Liver (tissue), 9 donors: ENCODE data around the gene PDZD2. TPM values are rescaled to one million over a fixed set of nuclear protein-coding genes. Genes with fewer than 3 reads are reported as not detected.

Experiments
- DNase-seq: peaks from one replicate; pipeline ENCODE4 v3.0.0-alpha.2; 2017; ENCODE audit warnings: low spot score
- H3K27ac ChIP-seq, 2 donors: one replicate each; pipeline ENCODE4 v1.7.0; 2013; ENCODE audit warnings: inconsistent platforms in 2 of 2, low read length in 2 of 2, control low read depth in 1 of 2, low read depth in 1 of 2, mild to moderate bottlenecking in 1 of 2
- H3K27me3 ChIP-seq, 4 donors: one replicate each; pipeline versions ENCODE4 v1.6.1 to v1.7.0; 2013; ENCODE audit warnings: low read length in 3 of 4, inconsistent platforms in 1 of 4, mild to moderate bottlenecking in 1 of 4, moderate library complexity in 1 of 4; ENCODE audit not compliant: control insufficient read depth in 4 of 4, insufficient read depth in 4 of 4
- H3K36me3 ChIP-seq, 4 donors: one replicate each; pipeline versions ENCODE4 v1.6.1 to v1.7.0; 2013; ENCODE audit warnings: low read length in 3 of 4, mild to moderate bottlenecking in 3 of 4, low read depth in 1 of 4, moderate library complexity in 1 of 4; ENCODE audit not compliant: control insufficient read depth in 4 of 4, insufficient read depth in 3 of 4
- H3K4me1 ChIP-seq, 4 donors: one replicate each; pipeline versions ENCODE4 v1.6.1 to v1.7.0; 2013; ENCODE audit warnings: low read length in 3 of 4, mild to moderate bottlenecking in 3 of 4, moderate library complexity in 1 of 4; ENCODE audit not compliant: control insufficient read depth in 4 of 4, insufficient read depth in 4 of 4
- H3K4me3 ChIP-seq, 3 donors: one replicate each; pipeline versions ENCODE4 v1.6.1 to v1.7.0; 2013; ENCODE audit warnings: low read length in 3 of 3, control low read depth in 1 of 3, low read depth in 1 of 3, mild to moderate bottlenecking in 1 of 3
- H3K9ac ChIP-seq, 2 donors: one replicate each; pipeline ENCODE4 v1.7.0; 2013; ENCODE audit warnings: low read length in 2 of 2, mild to moderate bottlenecking in 2 of 2, moderate library complexity in 2 of 2, control low read depth in 1 of 2, low read depth in 1 of 2
- H3K9me3 ChIP-seq, 4 donors: one replicate each; pipeline versions ENCODE4 v1.6.1 to v1.7.0; 2013; ENCODE audit warnings: low read length in 3 of 4; ENCODE audit not compliant: control insufficient read depth in 4 of 4
- FOXA1 ChIP-seq: IDR thresholded peaks from 2 replicates; pipeline ENCODE4 v1.6.1; 2016; ENCODE audit warnings: antibody characterized with exemption
- FOXA2 ChIP-seq: IDR thresholded peaks from 2 replicates; pipeline ENCODE4 v1.6.1; 2016; ENCODE audit warnings: antibody characterized with exemption
- GABPA ChIP-seq, 2 donors: IDR thresholded peaks in 1 of 2; conservative IDR thresholded peaks in 1 of 2; 2 replicates each; pipeline ENCODE4 v1.6.1; 2016; ENCODE audit warnings: antibody characterized with exemption in 2 of 2, mild to moderate bottlenecking in 1 of 2, moderate library complexity in 1 of 2
- HNF4A ChIP-seq, 2 donors: conservative IDR thresholded peaks; 2 replicates each; pipeline ENCODE4 v1.6.1; 2016; ENCODE audit warnings: antibody characterized with exemption in 2 of 2, mild to moderate bottlenecking in 2 of 2
- HNF4G ChIP-seq: IDR thresholded peaks from 2 replicates; pipeline ENCODE4 v1.6.1; 2016; ENCODE audit warnings: antibody characterized with exemption
- JUND ChIP-seq, 2 donors: IDR thresholded peaks; 2 replicates each; pipeline ENCODE4 v1.6.1; 2016; ENCODE audit warnings: antibody characterized with exemption in 2 of 2
- NR2F2 ChIP-seq: IDR thresholded peaks from 2 replicates; pipeline ENCODE4 v1.6.1; 2016; ENCODE audit warnings: antibody characterized with exemption
- RAD21 ChIP-seq, 2 donors: IDR thresholded peaks; 2 replicates each; pipeline ENCODE4 v1.6.1; 2016; ENCODE audit warnings: antibody characterized with exemption in 2 of 2, mild to moderate bottlenecking in 2 of 2
- RXRA ChIP-seq, 2 donors: IDR thresholded peaks; 2 replicates each; pipeline ENCODE4 v1.6.1; 2017 to 2018; ENCODE audit warnings: antibody characterized with exemption in 2 of 2, mild to moderate bottlenecking in 1 of 2
- SP1 ChIP-seq: IDR thresholded peaks from 2 replicates; pipeline ENCODE4 v1.6.1; 2018; ENCODE audit warnings: antibody characterized with exemption, mild to moderate bottlenecking
- WGBS: extraction: QIAGEN DNeasy Blood & Tissue Kit; methylation state at CpG from one replicate; pipeline ENCODE4 v1.1.7; 2013; 5-methylcytosine and 5-hydroxymethylcytosine counted together
- polyA plus RNA-seq, 2 donors: library from polyadenylated mRNA; stranded (reverse) in 1 of 2; unstranded in 1 of 2; fragments of 200-250 nt in 1 of 2; fragments of >200 nt in 1 of 2; fragmentation: Nextera tagmentation in 1 of 2; extraction: Ambion mirVana in 1 of 2; gene quantifications; one replicate each; pipeline versions ENCODE4 v1.2.1 to v1.2.3, GENCODE V29; 2013 to 2015
- total RNA-seq, 2 donors: library from RNA; depleted of rRNA; stranded (reverse); fragments of >200 nt; gene quantifications; one replicate each; pipeline ENCODE4 v1.2.3, GENCODE V29; 2014
- TF ChIP-seq, protein P1 (sequence below): IDR thresholded peaks from 2 replicates; pipeline ENCODE4 v1.6.1; 2016; ENCODE audit warnings: antibody characterized with exemption, mild to moderate bottlenecking
- TF ChIP-seq, protein P2 (sequence below): fragments of 150-350 bp; IDR thresholded peaks from 2 replicates; pipeline ENCODE4 v1.5.1; 2017; ENCODE audit warnings: improper control_type of control experiment, low read depth, low read length; ENCODE audit not compliant: missing input control
- TF ChIP-seq, protein P3 (sequence below): IDR thresholded peaks from 2 replicates; pipeline ENCODE4 v1.6.1; 2016; ENCODE audit warnings: antibody characterized with exemption
- TF ChIP-seq, protein P4 (sequence below): IDR thresholded peaks from 2 replicates; pipeline ENCODE4 v1.6.1; 2016; ENCODE audit warnings: antibody characterized with exemption
- TF ChIP-seq, protein P5 (sequence below): IDR thresholded peaks from 2 replicates; pipeline ENCODE4 v1.6.1; 2016; ENCODE audit warnings: antibody characterized with exemption
- donor health status: healthy.
- donor health status: healthy.
- donor health status: healthy.
- donor health status: healthy.
- donor health status: healthy.

PDZD2 gene
- total and polyA plus RNA-seq, 4 donors, result 0.27 to 1.1 (median 0.54) TPM

DNA sequence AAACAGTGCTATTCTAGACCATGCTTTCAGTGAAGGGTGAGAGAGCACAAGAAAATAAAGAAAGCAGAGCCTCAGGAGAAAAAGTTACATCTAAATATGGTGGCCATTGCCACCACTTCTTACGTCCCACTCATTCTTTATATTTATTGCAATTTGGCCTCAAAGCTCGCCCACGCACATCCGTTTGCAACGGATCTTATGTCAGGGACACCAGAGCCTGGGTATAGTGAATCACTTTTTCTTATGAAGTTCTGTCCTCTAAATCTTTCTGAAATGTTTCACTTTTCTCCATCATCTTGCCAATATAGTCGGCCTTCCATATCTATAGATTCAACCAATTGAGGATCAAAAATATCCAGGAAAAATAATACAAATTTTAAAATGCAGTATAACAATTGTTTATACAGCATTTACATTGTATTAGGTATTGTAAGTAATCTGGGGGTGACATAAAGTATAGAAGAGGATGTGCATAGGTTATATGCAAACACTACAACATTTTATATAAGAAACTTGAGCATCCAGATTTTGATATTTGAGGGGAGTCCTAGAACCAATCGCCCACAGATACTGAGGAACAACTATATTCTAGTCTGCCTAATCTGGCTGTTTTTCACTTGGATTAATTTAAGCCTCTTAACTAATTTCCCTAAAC is 500.0 kb downstream of the PDZD2 start:
- H3K9me3 ChIP-seq, result no peaks in the 10 kb centered on the region
- no peaks in the 10 kb centered on the region for H3K4me1 ChIP-seq
- H3K27ac ChIP-seq, result no peak overlapping the region
- H3K36me3 ChIP-seq, result peaks cover 4 to 27% (median 12%) of the 10 kb centered on the region in 4 donors
- H3K9ac ChIP-seq, result no peak overlapping the region
- no peak for DNase-seq
- H3K27me3 ChIP-seq, result no peaks in the 10 kb centered on the region
- WGBS, result 91% methylated on average over 7 of the region's 7 CpGs
- TF ChIP-seq HNF4G, result no peak
- no peak for TF ChIP-seq NR2F2
- no peak for TF ChIP-seq GABPA (IDR thresholded peaks at IDR 0.05 in 1 of 2, conservative IDR thresholded peaks at IDR 0.05 in 1 of 2)
- TF ChIP-seq, protein P1, sequence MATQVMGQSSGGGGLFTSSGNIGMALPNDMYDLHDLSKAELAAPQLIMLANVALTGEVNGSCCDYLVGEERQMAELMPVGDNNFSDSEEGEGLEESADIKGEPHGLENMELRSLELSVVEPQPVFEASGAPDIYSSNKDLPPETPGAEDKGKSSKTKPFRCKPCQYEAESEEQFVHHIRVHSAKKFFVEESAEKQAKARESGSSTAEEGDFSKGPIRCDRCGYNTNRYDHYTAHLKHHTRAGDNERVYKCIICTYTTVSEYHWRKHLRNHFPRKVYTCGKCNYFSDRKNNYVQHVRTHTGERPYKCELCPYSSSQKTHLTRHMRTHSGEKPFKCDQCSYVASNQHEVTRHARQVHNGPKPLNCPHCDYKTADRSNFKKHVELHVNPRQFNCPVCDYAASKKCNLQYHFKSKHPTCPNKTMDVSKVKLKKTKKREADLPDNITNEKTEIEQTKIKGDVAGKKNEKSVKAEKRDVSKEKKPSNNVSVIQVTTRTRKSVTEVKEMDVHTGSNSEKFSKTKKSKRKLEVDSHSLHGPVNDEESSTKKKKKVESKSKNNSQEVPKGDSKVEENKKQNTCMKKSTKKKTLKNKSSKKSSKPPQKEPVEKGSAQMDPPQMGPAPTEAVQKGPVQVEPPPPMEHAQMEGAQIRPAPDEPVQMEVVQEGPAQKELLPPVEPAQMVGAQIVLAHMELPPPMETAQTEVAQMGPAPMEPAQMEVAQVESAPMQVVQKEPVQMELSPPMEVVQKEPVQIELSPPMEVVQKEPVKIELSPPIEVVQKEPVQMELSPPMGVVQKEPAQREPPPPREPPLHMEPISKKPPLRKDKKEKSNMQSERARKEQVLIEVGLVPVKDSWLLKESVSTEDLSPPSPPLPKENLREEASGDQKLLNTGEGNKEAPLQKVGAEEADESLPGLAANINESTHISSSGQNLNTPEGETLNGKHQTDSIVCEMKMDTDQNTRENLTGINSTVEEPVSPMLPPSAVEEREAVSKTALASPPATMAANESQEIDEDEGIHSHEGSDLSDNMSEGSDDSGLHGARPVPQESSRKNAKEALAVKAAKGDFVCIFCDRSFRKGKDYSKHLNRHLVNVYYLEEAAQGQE, result no peak
- TF ChIP-seq, protein P2, sequence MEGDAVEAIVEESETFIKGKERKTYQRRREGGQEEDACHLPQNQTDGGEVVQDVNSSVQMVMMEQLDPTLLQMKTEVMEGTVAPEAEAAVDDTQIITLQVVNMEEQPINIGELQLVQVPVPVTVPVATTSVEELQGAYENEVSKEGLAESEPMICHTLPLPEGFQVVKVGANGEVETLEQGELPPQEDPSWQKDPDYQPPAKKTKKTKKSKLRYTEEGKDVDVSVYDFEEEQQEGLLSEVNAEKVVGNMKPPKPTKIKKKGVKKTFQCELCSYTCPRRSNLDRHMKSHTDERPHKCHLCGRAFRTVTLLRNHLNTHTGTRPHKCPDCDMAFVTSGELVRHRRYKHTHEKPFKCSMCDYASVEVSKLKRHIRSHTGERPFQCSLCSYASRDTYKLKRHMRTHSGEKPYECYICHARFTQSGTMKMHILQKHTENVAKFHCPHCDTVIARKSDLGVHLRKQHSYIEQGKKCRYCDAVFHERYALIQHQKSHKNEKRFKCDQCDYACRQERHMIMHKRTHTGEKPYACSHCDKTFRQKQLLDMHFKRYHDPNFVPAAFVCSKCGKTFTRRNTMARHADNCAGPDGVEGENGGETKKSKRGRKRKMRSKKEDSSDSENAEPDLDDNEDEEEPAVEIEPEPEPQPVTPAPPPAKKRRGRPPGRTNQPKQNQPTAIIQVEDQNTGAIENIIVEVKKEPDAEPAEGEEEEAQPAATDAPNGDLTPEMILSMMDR, result no peak
- no peak for TF ChIP-seq FOXA2
- no peak for TF ChIP-seq JUND (IDR thresholded peaks at IDR 0.05)
- TF ChIP-seq RXRA (IDR thresholded peaks at IDR 0.05), result no peak
- TF ChIP-seq, protein P3, sequence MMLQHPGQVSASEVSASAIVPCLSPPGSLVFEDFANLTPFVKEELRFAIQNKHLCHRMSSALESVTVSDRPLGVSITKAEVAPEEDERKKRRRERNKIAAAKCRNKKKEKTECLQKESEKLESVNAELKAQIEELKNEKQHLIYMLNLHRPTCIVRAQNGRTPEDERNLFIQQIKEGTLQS, result no peak
- no peak for TF ChIP-seq FOXA1
- no peak for TF ChIP-seq HNF4A (conservative IDR thresholded peaks at IDR 0.05)
- TF ChIP-seq, protein P4, sequence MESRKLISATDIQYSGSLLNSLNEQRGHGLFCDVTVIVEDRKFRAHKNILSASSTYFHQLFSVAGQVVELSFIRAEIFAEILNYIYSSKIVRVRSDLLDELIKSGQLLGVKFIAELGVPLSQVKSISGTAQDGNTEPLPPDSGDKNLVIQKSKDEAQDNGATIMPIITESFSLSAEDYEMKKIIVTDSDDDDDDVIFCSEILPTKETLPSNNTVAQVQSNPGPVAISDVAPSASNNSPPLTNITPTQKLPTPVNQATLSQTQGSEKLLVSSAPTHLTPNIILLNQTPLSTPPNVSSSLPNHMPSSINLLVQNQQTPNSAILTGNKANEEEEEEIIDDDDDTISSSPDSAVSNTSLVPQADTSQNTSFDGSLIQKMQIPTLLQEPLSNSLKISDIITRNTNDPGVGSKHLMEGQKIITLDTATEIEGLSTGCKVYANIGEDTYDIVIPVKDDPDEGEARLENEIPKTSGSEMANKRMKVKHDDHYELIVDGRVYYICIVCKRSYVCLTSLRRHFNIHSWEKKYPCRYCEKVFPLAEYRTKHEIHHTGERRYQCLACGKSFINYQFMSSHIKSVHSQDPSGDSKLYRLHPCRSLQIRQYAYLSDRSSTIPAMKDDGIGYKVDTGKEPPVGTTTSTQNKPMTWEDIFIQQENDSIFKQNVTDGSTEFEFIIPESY, result no peak
- TF ChIP-seq RAD21 (IDR thresholded peaks at IDR 0.05), result no peak
- no peak for TF ChIP-seq SP1
- TF ChIP-seq, protein P5, sequence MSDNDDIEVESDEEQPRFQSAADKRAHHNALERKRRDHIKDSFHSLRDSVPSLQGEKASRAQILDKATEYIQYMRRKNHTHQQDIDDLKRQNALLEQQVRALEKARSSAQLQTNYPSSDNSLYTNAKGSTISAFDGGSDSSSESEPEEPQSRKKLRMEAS, result no peak
- H3K4me3 ChIP-seq, result no peak overlapping the region
